Ishikawa (cell line): Measurements from ENCODE around the gene MTERF4.

Experiments used
- CEBPB ChIP-seq: IDR thresholded peaks from 2 replicates; pipeline ENCODE4 v1.6.1; 2012
- CREB1 ChIP-seq: IDR thresholded peaks from 2 replicates; pipeline ENCODE4 v1.6.1; 2012; ENCODE audit warnings: low read depth
- EP300 ChIP-seq: IDR thresholded peaks from 2 replicates; pipeline ENCODE4 v1.6.1; 2012; ENCODE audit warnings: borderline replicate concordance
- MAX ChIP-seq: IDR thresholded peaks from 2 replicates; pipeline ENCODE4 v1.6.1; 2012
- RAD21 ChIP-seq: IDR thresholded peaks from 2 replicates; pipeline ENCODE4 v1.6.1; 2012; ENCODE audit warnings: low read depth
- TAF1 ChIP-seq: IDR thresholded peaks from 2 replicates; pipeline ENCODE4 v1.6.1; 2012; ENCODE audit warnings: low read depth, mild to moderate bottlenecking

GRCh38 chr2:241049739-241050623 is 52.1 kb downstream of the MTERF4 start:
- TF ChIP-seq EP300 (no peak), TAF1 (no peak), RAD21 (no peak), CREB1 (no peak), MAX (no peak), CEBPB (no peak)
